Gastrocnemius medialis (tissue), 4 donors: ENCODE measurements around the gene CALR. TPM values are rescaled to one million over a fixed set of nuclear protein-coding genes. Genes with fewer than 3 reads are reported as not detected.
A peak's percentile ranks its signal among the peaks of the same experiment; 100 is the strongest.

Experiments
- ATAC-seq, 2 donors: fragments of 150-250 bp; one replicate each; pipeline ENCODE4 v1.9.1; 2016
- DNase-seq, 2 donors: peaks; one replicate each; pipeline ENCODE4 v3.0.0-alpha.2; 2019
- H3K27ac ChIP-seq, 4 donors: fragments of 200-600 bp; sonication (generic); 1 replicate in 1 of 4; 2 replicates in 3 of 4; pipeline ENCODE4 v1.5.1; 2016 to 2018; ENCODE audit warnings: mild to moderate bottlenecking in 2 of 4, moderate library complexity in 1 of 4
- H3K27me3 ChIP-seq, 3 donors: fragments of 200-600 bp; sonication (generic) in 2 of 3; 1 replicate in 1 of 3; 2 replicates in 2 of 3; pipeline versions ENCODE4 v1.5.1 to v1.6.0; 2016 to 2019; ENCODE audit warnings: mild to moderate bottlenecking in 1 of 3, moderate library complexity in 1 of 3
- H3K36me3 ChIP-seq, 2 donors: fragments of 200-600 bp; sonication (generic) in 1 of 2; one replicate each; pipeline ENCODE4 v1.5.1; 2017 to 2018
- H3K4me1 ChIP-seq, 2 donors: fragments of 200-600 bp; sonication (generic) in 1 of 2; one replicate each; pipeline ENCODE4 v1.5.1; 2016 to 2017; ENCODE audit warnings: mild to moderate bottlenecking in 2 of 2
- H3K4me3 ChIP-seq, 4 donors: fragments of 200-600 bp; sonication (generic) in 3 of 4; 1 replicate in 1 of 4; 2 replicates in 3 of 4; pipeline ENCODE4 v1.5.1; 2016 to 2019; ENCODE audit warnings: mild to moderate bottlenecking in 2 of 4
- H3K9me3 ChIP-seq, 3 donors: fragments of 200-600 bp; sonication (generic) in 2 of 3; 1 replicate in 1 of 3; 2 replicates in 2 of 3; pipeline ENCODE4 v1.5.1; 2016 to 2019
- CTCF ChIP-seq, 5 experiments: fragments of 450-650 bp in 3 of 5; fragments of 200-600 bp in 2 of 5; sonication (generic) in 2 of 5; IDR thresholded peaks in 4 of 5; conservative IDR thresholded peaks in 1 of 5; 1 replicate in 4 of 5; 2 replicates in 1 of 5; pipeline ENCODE4 v1.5.1; 2016 to 2019; ENCODE audit warnings: antibody characterized with exemption in 5 of 5, mild to moderate bottlenecking in 3 of 5, moderate library complexity in 3 of 5
- POLR2A ChIP-seq, 2 donors: fragments of 450-650 bp; IDR thresholded peaks; one replicate each; pipeline ENCODE4 v1.6.1; 2017; ENCODE audit warnings: antibody characterized with exemption in 2 of 2, mild to moderate bottlenecking in 2 of 2, moderate library complexity in 2 of 2
- in situ Hi-C, 4 donors: fragments of 200-750 bp; cut with MboI; loops; one replicate each; pipeline versions ENCODE4 v1.15.0 to v1.8.0; 2017; ENCODE audit warnings: low sequenced_read_pairs in 4 of 4
- intact Hi-C: fragments of 100-400 bp; cut with DNase I; formaldehyde crosslinking; loops from one replicate; pipeline ENCODE4 v1.15.1; 2023; ENCODE audit warnings: low total_unique reads
- total RNA-seq, 4 donors: library from RNA; depleted of rRNA; stranded (reverse); fragments of >200 nt; gene quantifications; one replicate each; pipeline versions ENCODE4 v1.1.0 to v1.2.3, GENCODE V29; 2016

Gene CALR
- total RNA-seq, 4 donors from 2014 or later = 110 to 195 (median 135) TPM

- peaks cover 0 to 54% of the 10 kb centered on the region in 2 donors for H3K36me3 ChIP-seq
- ATAC-seq = no peak
- in situ Hi-C loops = no loop called here
- no peak for DNase-seq
- H3K4me1 ChIP-seq = peaks cover 4% of the 10 kb centered on the region in 2 donors
- intact Hi-C loops = no loop called here
- H3K27ac ChIP-seq = no peak overlapping the region
- H3K27me3 ChIP-seq = no peaks in the 10 kb centered on the region
- H3K4me3 ChIP-seq = no peak overlapping the region
- TF ChIP-seq CTCF (IDR thresholded peaks at IDR 0.05 in 4 of 5, conservative IDR thresholded peaks at IDR 0.05 in 1 of 5) (no peak), POLR2A (IDR thresholded peaks at IDR 0.05) (no peak)
- no peaks in the 10 kb centered on the region for H3K9me3 ChIP-seq
Observed at GRCh38 chr19:12922959-12923358, 15.4 kb upstream of the CALR start.

- no peaks in the 10 kb centered on the region for H3K27me3 ChIP-seq
- intact Hi-C loops (no loop called here), in situ Hi-C loops (no loop called here)
- H3K36me3 ChIP-seq = peaks cover 0 to 72% of the 10 kb centered on the region in 2 donors
- DNase-seq (no peak), ATAC-seq (no peak)
- H3K9me3 ChIP-seq = no peaks in the 10 kb centered on the region
- no peak overlapping the region for H3K4me3 ChIP-seq
- H3K4me1 ChIP-seq = no peaks in the 10 kb centered on the region
- TF ChIP-seq POLR2A (IDR thresholded peaks at IDR 0.05) = no peak
- no peak for TF ChIP-seq CTCF (IDR thresholded peaks at IDR 0.05 in 4 of 5, conservative IDR thresholded peaks at IDR 0.05 in 1 of 5)
- no peak overlapping the region for H3K27ac ChIP-seq
Observed at GRCh38 chr19:12924621-12925310, 13.6 kb upstream of the CALR start.

- DNase-seq = no peak
- Histone ChIP-seq H3K4me3 (no peak overlapping the region), H3K27me3 (no peaks in the 10 kb centered on the region), H3K27ac (no peak overlapping the region), H3K36me3 (peaks cover 0 to 52% of the 10 kb centered on the region in 2 donors), H3K9me3 (no peaks in the 10 kb centered on the region), H3K4me1 (peaks cover 8 to 12% of the 10 kb centered on the region in 2 donors)
- intact Hi-C loops (loop anchor here (5.0 kb wide), 2 partner anchors 138 to 208 kb away; partner anchors contain the start of genes JUNB and TNPO2), in situ Hi-C loops (no loop called here)
- TF ChIP-seq CTCF (IDR thresholded peaks at IDR 0.05 in 4 of 5, conservative IDR thresholded peaks at IDR 0.05 in 1 of 5) (no peak), POLR2A (IDR thresholded peaks at IDR 0.05) (no peak)
- no peak for ATAC-seq
Observed at GRCh38 chr19:12930002-12930645, 8.3 kb upstream of the CALR start.

- Histone ChIP-seq H3K4me1 (peaks cover 12 to 15% of the 10 kb centered on the region in 2 donors), H3K4me3 (peak overlapping the region; percentile 85 to 100 (median 98)), H3K27ac (peak overlapping the region; percentile 91 to 99 (median 94)), H3K27me3 (no peaks in the 10 kb centered on the region), H3K9me3 (no peaks in the 10 kb centered on the region), H3K36me3 (peaks cover 0 to 29% of the 10 kb centered on the region in 2 donors)
- ATAC-seq = peak in 1 of 2 donors; percentile 14
- TF ChIP-seq POLR2A (IDR thresholded peaks at IDR 0.05) = no peak
- TF ChIP-seq CTCF (IDR thresholded peaks at IDR 0.05 in 4 of 5, conservative IDR thresholded peaks at IDR 0.05 in 1 of 5) = no peak
- in situ Hi-C loops (no loop called here), intact Hi-C loops (loop anchor here (1.0 to 5.0 kb wide), 4 partner anchors 14 to 210 kb away; partner anchors contain the start of genes GCDH, JUNB, SYCE2 and TNPO2)
- DNase-seq = no peak
Observed at GRCh38 chr19:12932392-12933286, 5.8 kb upstream of the CALR start.
